ENCODE results near the gene CLCN6.

- TF ChIP-seq POLR2AphosphoS5 (IDR thresholded peaks at IDR 0.05) (no peak), POLR2A (IDR thresholded peaks at IDR 0.05) (no peak)
Observed at GRCh38 chr1:11851180-11851579, 45.2 kb downstream of the CLCN6 start.
